IMR-90 (cell line): ENCODE results near the gene RNASE7. TPM values are rescaled to one million over a fixed set of nuclear protein-coding genes. Genes with fewer than 3 reads are reported as not detected.

Source experiments
- ATAC-seq: fragments of 200-7000 bp; cut with Tn5 transposase; 2 replicates; pipeline ENCODE4 v1.9.1; 2020; ENCODE audit warnings: low read depth, mild to moderate bottlenecking, moderate library complexity
- BruUV-seq: library from RNA; stranded (reverse); fragments of 400-500 nt; replicated peaks from 2 replicates; lab custom pipeline; 2021; lab: Mats Ljungman, UMichigan
- CTCF ChIA-PET: fragments of 300-600 bp; formaldehyde crosslinking; extraction: SDS; loops from one replicate; lab custom pipeline; 2021; ENCODE audit warnings: antibody characterized with exemption; lab: Yijun Ruan, JAX
- POLR2A ChIA-PET: fragments of 300-600 bp; sonication (Branson Sonifier 250); formaldehyde crosslinking; loops from one replicate; lab custom pipeline; 2022; ENCODE audit warnings: antibody characterized with exemption; ENCODE audit not compliant: unreplicated experiment; lab: Charles Lee
- DNase-seq: peaks from one replicate; pipeline ENCODE4 v3.0.0; 2013
- H2AFZ ChIP-seq: replicated peaks from 2 replicates; pipeline ENCODE3; 2013; ENCODE audit warnings: low read length, mild to moderate bottlenecking; ENCODE audit not compliant: poor library complexity
- H2AK5ac ChIP-seq: 2 replicates; pipeline ENCODE4 v1.6.1; 2013; ENCODE audit warnings: low read depth, low read length, inconsistent platforms
- H2AK9ac ChIP-seq: replicated peaks from 2 replicates; pipeline ENCODE3; 2013; ENCODE audit warnings: mild to moderate bottlenecking, low read depth, low read length, moderate library complexity; ENCODE audit not compliant: poor library complexity
- H2BK120ac ChIP-seq: 2 replicates; pipeline ENCODE4 v1.6.1; 2013; ENCODE audit warnings: low read depth, low read length, inconsistent platforms
- H2BK15ac ChIP-seq: 3 replicates; pipeline ENCODE4 v1.6.1; 2013; ENCODE audit warnings: low read depth, low read length, inconsistent platforms
- H2BK20ac ChIP-seq: 2 replicates; pipeline ENCODE4 v1.6.1; 2013; ENCODE audit warnings: low read depth, mild to moderate bottlenecking, inconsistent platforms, low read length, moderate library complexity
- H2BK5ac ChIP-seq: 2 replicates; pipeline ENCODE4 v1.6.1; 2013; ENCODE audit warnings: mild to moderate bottlenecking, low read depth, low read length, inconsistent platforms; ENCODE audit not compliant: poor library complexity, severe bottlenecking
- H3K14ac ChIP-seq: replicated peaks from 2 replicates; pipeline ENCODE4 v1.6.1; 2013; ENCODE audit warnings: low read depth, low read length, inconsistent platforms
- H3K18ac ChIP-seq: 2 replicates; pipeline ENCODE4 v1.6.1; 2013; ENCODE audit warnings: low read depth, low read length, control low read depth
- H3K23ac ChIP-seq: 2 replicates; pipeline ENCODE4 v1.6.1; 2013; ENCODE audit warnings: low read depth, low read length, inconsistent platforms
- H3K27ac ChIP-seq: 2 replicates; pipeline ENCODE4 v1.5.1; 2013; ENCODE audit warnings: mild to moderate bottlenecking, control low read depth, low read length; ENCODE audit not compliant: insufficient read depth
- H3K27me3 ChIP-seq: 2 replicates; pipeline ENCODE4 v1.6.1; 2013; ENCODE audit warnings: low read length; ENCODE audit not compliant: control insufficient read depth, insufficient read depth
- H3K36me3 ChIP-seq: 2 replicates; pipeline ENCODE4 v1.6.1; 2013; ENCODE audit warnings: low read length, mixed read lengths; ENCODE audit not compliant: control insufficient read depth, insufficient read depth
- H3K4ac ChIP-seq: 2 replicates; pipeline ENCODE4 v1.6.1; 2013; ENCODE audit warnings: low read depth, low read length, inconsistent platforms
- H3K4me1 ChIP-seq: 2 replicates; pipeline ENCODE4 v1.6.1; 2013; ENCODE audit warnings: low read length, mixed read lengths; ENCODE audit not compliant: control insufficient read depth, insufficient read depth
- H3K4me2 ChIP-seq: 2 replicates; pipeline ENCODE4 v1.6.1; 2013; ENCODE audit warnings: low read depth, mild to moderate bottlenecking, control low read depth, low read length, moderate library complexity
- H3K4me3 ChIP-seq: 2 replicates; pipeline ENCODE4 v1.5.1; 2013; ENCODE audit warnings: low read depth, mild to moderate bottlenecking, control low read depth, low read length, moderate library complexity; ENCODE audit not compliant: insufficient read depth
- H3K56ac ChIP-seq: 2 replicates; pipeline ENCODE4 v1.6.1; 2013; ENCODE audit warnings: low read length, inconsistent platforms; ENCODE audit not compliant: insufficient read depth; ENCODE audit errors: extremely low read depth
- H3K79me1 ChIP-seq, 2 experiments: 2 replicates each; pipeline ENCODE4 v1.6.1; 2013; ENCODE audit warnings: low read length in 2 of 2, inconsistent platforms in 1 of 2, low read depth in 1 of 2
- H3K9ac ChIP-seq: 2 replicates; pipeline ENCODE4 v1.6.1; 2013; ENCODE audit warnings: low read depth, low read length, control low read depth
- H3K9me1 ChIP-seq: 2 replicates; pipeline ENCODE4 v1.6.1; 2013; ENCODE audit warnings: low read length, inconsistent platforms; ENCODE audit not compliant: insufficient read depth
- H3K9me3 ChIP-seq: 2 replicates; pipeline ENCODE4 v1.6.1; 2013; ENCODE audit warnings: low read length; ENCODE audit not compliant: control insufficient read depth, insufficient read depth
- H4K20me1 ChIP-seq: 2 replicates; pipeline ENCODE4 v1.6.1; 2013; ENCODE audit warnings: low read length, inconsistent platforms; ENCODE audit not compliant: insufficient read depth
- H4K5ac ChIP-seq: 2 replicates; pipeline ENCODE4 v1.6.1; 2013; ENCODE audit warnings: mild to moderate bottlenecking, low read depth, low read length, control low read depth
- H4K8ac ChIP-seq, 2 experiments: 2 replicates each; pipeline ENCODE4 v1.6.1; 2013; ENCODE audit warnings: low read depth in 2 of 2, low read length in 2 of 2, control low read depth in 1 of 2, inconsistent platforms in 1 of 2
- H4K91ac ChIP-seq: 2 replicates; pipeline ENCODE4 v1.6.1; 2013; ENCODE audit warnings: low read depth, low read length, inconsistent platforms; ENCODE audit not compliant: insufficient read depth
- FOS ChIP-seq: fragments of 150-350 bp; IDR thresholded peaks from 2 replicates; pipeline ENCODE4 v1.6.1; 2016; ENCODE audit warnings: low read depth, low read length
- RCOR1 ChIP-seq: IDR thresholded peaks from 2 replicates; pipeline ENCODE4 v1.6.1; 2012; ENCODE audit warnings: mild to moderate bottlenecking, low read length, improper control_type of control experiment; ENCODE audit not compliant: insufficient replicate concordance
- WGBS, 2 experiments: methylation state at CpG; one replicate each; pipeline versions ENCODE4 v1.1.5 to v1.1.7; 2013; ENCODE audit warnings: missing lambda C conversion rate in 2 of 2; ENCODE audit not compliant: insufficient read length in 1 of 2; ENCODE audit errors: extremely low coverage in 2 of 2; 5-methylcytosine and 5-hydroxymethylcytosine counted together
- dilution Hi-C: fragments of 300-500 bp; cut with HindIII; formaldehyde crosslinking; loops from one replicate; pipeline ENCODE4 v1.14.3; 2018; ENCODE audit warnings: low sequenced_read_pairs; ENCODE audit not compliant: unreplicated experiment
- in situ Hi-C: fragments of 300-500 bp; cut with MboI; formaldehyde crosslinking; loops from 3 replicates; pipeline ENCODE4 v1.14.3; 2019; ENCODE audit warnings: low sequenced_read_pairs, inconsistent platforms, mixed read lengths
- intact Hi-C: fragments of 100-400 bp; cut with micrococcal nuclease; formaldehyde crosslinking; loops from 2 replicates; pipeline ENCODE4 v1.10.0; 2022
- polyA plus RNA-seq, 3 experiments: library from polyadenylated mRNA; depleted of rRNA; stranded (reverse); fragments of >200 nt; gene quantifications; 2 replicates each; pipeline ENCODE4 v1.2.3, GENCODE V29; 2012; ENCODE audit warnings: low replicate concordance in 1 of 3
- total RNA-seq: library from RNA; depleted of rRNA; stranded (reverse); fragments of >200 nt; gene quantifications from 2 replicates; pipeline ENCODE4 v1.2.3, GENCODE V29; 2012
- TF ChIP-seq, protein P1 (sequence below): conservative IDR thresholded peaks from 2 replicates; pipeline ENCODE4 v1.5.1; 2012; ENCODE audit warnings: mild to moderate bottlenecking, low read depth, low read length, improper control_type of control experiment

The RNASE7 gene
- total and polyA plus RNA-seq, 2 of the 4 experiments (the other 2 are of a cell fraction), result not detected

DNA sequence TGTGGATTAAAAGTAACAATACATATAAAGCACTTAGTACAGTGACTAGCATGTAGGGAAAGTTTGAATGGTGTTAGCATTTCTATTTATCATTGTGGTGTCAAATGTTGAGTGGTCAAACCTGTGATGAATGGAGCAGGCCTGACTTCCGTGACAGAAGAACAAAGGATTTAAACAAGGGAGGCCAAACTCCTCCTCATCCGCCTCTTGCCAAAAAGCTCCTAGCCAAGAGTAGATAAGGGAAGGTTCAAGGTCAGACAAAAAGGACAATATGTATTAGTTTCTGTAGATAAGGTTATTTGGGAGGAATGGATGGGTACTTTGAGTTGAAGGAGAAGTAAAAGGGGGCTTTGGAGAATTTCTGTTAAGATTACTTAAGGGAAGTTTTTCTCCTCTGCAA, 6.5 kb downstream of the RNASE7 start:
- Histone ChIP-seq H3K9me3 (no peaks in the 10 kb centered on the region), H2AK5ac (no peak overlapping the region), H2BK20ac (no peak overlapping the region), H3K27me3 (peaks cover 15% of the 10 kb centered on the region), H4K5ac (no peak overlapping the region), H3K56ac (no peak overlapping the region), H2BK15ac (no peak overlapping the region), H3K9me1 (no peaks in the 10 kb centered on the region), H2BK120ac (no peak overlapping the region), H2AK9ac (no peak overlapping the region), H3K4me2 (no peak overlapping the region), H2AFZ (no peak overlapping the region), H4K8ac (no peak overlapping the region), H3K14ac (no peak overlapping the region), H3K4ac (no peak overlapping the region), H3K23ac (no peak overlapping the region), H3K9ac (no peak overlapping the region), H3K36me3 (no peaks in the 10 kb centered on the region), H3K4me1 (peaks cover 4% of the 10 kb centered on the region; the same call in 1 of the 2 replicates), H4K20me1 (no peaks in the 10 kb centered on the region), H3K79me1 (no peaks in the 10 kb centered on the region), H3K4me3 (no peak overlapping the region), H3K18ac (no peak overlapping the region), H4K91ac (no peak overlapping the region), H3K27ac (no peak overlapping the region), H2BK5ac (no peak overlapping the region)
- dilution Hi-C loops, result no loop called here
- intact Hi-C loops, result no loop called here
- TF ChIP-seq RCOR1, result no peak
- TF ChIP-seq, protein P1, sequence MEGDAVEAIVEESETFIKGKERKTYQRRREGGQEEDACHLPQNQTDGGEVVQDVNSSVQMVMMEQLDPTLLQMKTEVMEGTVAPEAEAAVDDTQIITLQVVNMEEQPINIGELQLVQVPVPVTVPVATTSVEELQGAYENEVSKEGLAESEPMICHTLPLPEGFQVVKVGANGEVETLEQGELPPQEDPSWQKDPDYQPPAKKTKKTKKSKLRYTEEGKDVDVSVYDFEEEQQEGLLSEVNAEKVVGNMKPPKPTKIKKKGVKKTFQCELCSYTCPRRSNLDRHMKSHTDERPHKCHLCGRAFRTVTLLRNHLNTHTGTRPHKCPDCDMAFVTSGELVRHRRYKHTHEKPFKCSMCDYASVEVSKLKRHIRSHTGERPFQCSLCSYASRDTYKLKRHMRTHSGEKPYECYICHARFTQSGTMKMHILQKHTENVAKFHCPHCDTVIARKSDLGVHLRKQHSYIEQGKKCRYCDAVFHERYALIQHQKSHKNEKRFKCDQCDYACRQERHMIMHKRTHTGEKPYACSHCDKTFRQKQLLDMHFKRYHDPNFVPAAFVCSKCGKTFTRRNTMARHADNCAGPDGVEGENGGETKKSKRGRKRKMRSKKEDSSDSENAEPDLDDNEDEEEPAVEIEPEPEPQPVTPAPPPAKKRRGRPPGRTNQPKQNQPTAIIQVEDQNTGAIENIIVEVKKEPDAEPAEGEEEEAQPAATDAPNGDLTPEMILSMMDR, result no peak
- TF ChIP-seq FOS, result no peak
- no TSS peak for BruUV-seq
- in situ Hi-C loops, result no loop called here
- POLR2A ChIA-PET, result no interaction called here
- CTCF ChIA-PET, result interaction anchor here (1.7 to 2.6 kb wide), 2 partner anchors 34 to 78 kb away, joined by 6 to 14 read pairs; no protein-coding TSS in a partner anchor
- WGBS, 2 experiments, result no CpG with 5 or more reads among the region's 2 CpGs
- ATAC-seq (no peak), DNase-seq (no peak)
